H1 (cell line): ENCODE data around the gene MYL11. TPM values are rescaled to one million over a fixed set of nuclear protein-coding genes. Genes with fewer than 3 reads are reported as not detected.

Experiments used
- CTCF ChIA-PET: fragments of 300-600 bp; sonication (Branson Sonifier 250); formaldehyde crosslinking; loops from one replicate; lab custom pipeline; 2021; ENCODE audit not compliant: partially characterized antibody; lab: Charles Lee
- POLR2A ChIA-PET: fragments of 300-600 bp; sonication (Branson Sonifier 250); formaldehyde crosslinking; loops from one replicate; lab custom pipeline; 2021; ENCODE audit warnings: inconsistent platforms; ENCODE audit not compliant: partially characterized antibody; lab: Charles Lee
- DNase-seq, 2 experiments: peaks; one replicate each; pipeline versions ENCODE4 v3.0.0 to v3.0.0-alpha.2; 2010 to 2022; ENCODE audit warnings: low spot score in 2 of 2, low read depth in 1 of 2, mixed read lengths in 1 of 2
- FAIRE-seq: peaks from 2 replicates; lab custom pipeline; 2011; peaks lifted over from hg19 to GRCh38; lab: Jason Lieb, UNC
- H2AFZ ChIP-seq: 2 replicates; pipeline ENCODE4 v1.8.1; 2012; ENCODE audit warnings: low read length, inconsistent platforms
- H2AK5ac ChIP-seq: 2 replicates; pipeline ENCODE4 v1.6.1; 2013; ENCODE audit warnings: low read depth, low read length
- H2BK120ac ChIP-seq: replicated peaks from 2 replicates; pipeline ENCODE3; 2013; ENCODE audit warnings: low read depth, low read length, inconsistent platforms
- H2BK12ac ChIP-seq: 2 replicates; pipeline ENCODE4 v1.6.1; 2013; ENCODE audit warnings: low read depth, low read length
- H2BK15ac ChIP-seq: 2 replicates; pipeline ENCODE4 v1.6.1; 2013; ENCODE audit warnings: low read length
- H2BK20ac ChIP-seq: 2 replicates; pipeline ENCODE4 v1.6.1; 2013; ENCODE audit warnings: low read length
- H2BK5ac ChIP-seq: 2 replicates; pipeline ENCODE4 v1.6.1; 2013; ENCODE audit warnings: low read depth, low read length
- H3K14ac ChIP-seq: 2 replicates; pipeline ENCODE4 v1.6.1; 2013; ENCODE audit warnings: inconsistent platforms; ENCODE audit not compliant: insufficient read length
- H3K18ac ChIP-seq: 2 replicates; pipeline ENCODE4 v1.6.1; 2013; ENCODE audit warnings: low read length; ENCODE audit errors: extremely low read depth
- H3K23ac ChIP-seq: 2 replicates; pipeline ENCODE4 v1.6.1; 2013; ENCODE audit warnings: inconsistent platforms; ENCODE audit not compliant: insufficient read length
- H3K23me2 ChIP-seq: 2 replicates; pipeline ENCODE4 v1.6.1; 2013; ENCODE audit warnings: low read depth, low read length
- H3K27ac ChIP-seq: 2 replicates; pipeline ENCODE4 v1.6.1; 2011; ENCODE audit warnings: low read depth, low read length, inconsistent platforms
- H3K27me3 ChIP-seq, 4 experiments: replicated peaks in 1 of 4; 1 replicate in 1 of 4; 2 replicates in 3 of 4; pipeline versions ENCODE4 v1.6.1 to v1.8.1; 2011 to 2013; ENCODE audit warnings: low read length in 3 of 4, mild to moderate bottlenecking in 3 of 4, inconsistent platforms in 2 of 4, mixed read lengths in 2 of 4, moderate library complexity in 1 of 4; ENCODE audit not compliant: control insufficient read depth in 3 of 4, insufficient read depth in 3 of 4; ENCODE audit errors: extremely low read depth in 1 of 4
- H3K36me3 ChIP-seq, 4 experiments: 2 replicates each; pipeline versions ENCODE4 v1.6.1 to v1.8.1; 2011 to 2013; ENCODE audit warnings: mild to moderate bottlenecking in 4 of 4, low read length in 3 of 4, moderate library complexity in 2 of 4, control low read depth in 1 of 4, inconsistent platforms in 1 of 4; ENCODE audit not compliant: insufficient read depth in 4 of 4, control insufficient read depth in 2 of 4
- H3K4ac ChIP-seq: replicated peaks from 2 replicates; pipeline ENCODE3; 2013; ENCODE audit warnings: low read length, low read depth, mixed read lengths, inconsistent platforms; ENCODE audit not compliant: insufficient read length
- H3K4me1 ChIP-seq, 4 experiments: replicated peaks in 1 of 4; 1 replicate in 1 of 4; 2 replicates in 3 of 4; pipeline versions ENCODE4 v1.6.1 to v1.8.1; 2011 to 2013; ENCODE audit warnings: low read length in 3 of 4, inconsistent platforms in 2 of 4, mixed read lengths in 1 of 4; ENCODE audit not compliant: insufficient read depth in 4 of 4, control insufficient read depth in 3 of 4
- H3K4me2 ChIP-seq, 2 experiments: 2 replicates each; pipeline versions ENCODE4 v1.6.1 to v1.8.1; 2011 to 2013; ENCODE audit warnings: low read depth in 2 of 2, low read length in 2 of 2, control low read depth in 1 of 2, inconsistent platforms in 1 of 2, mild to moderate bottlenecking in 1 of 2; ENCODE audit not compliant: insufficient read depth in 1 of 2
- H3K4me3 ChIP-seq, 4 experiments: fragments of 200-600, 300-600 bp in 1 of 4; sonication (generic), shearing (Covaris generic), sonication (Bioruptor Twin) in 1 of 4; 2 replicates each; pipeline versions ENCODE4 v1.5.1 to v1.8.1; 2011 to 2016; ENCODE audit warnings: low read length in 4 of 4, low read depth in 3 of 4, control low read depth in 2 of 4, inconsistent platforms in 2 of 4, mild to moderate bottlenecking in 2 of 4, mixed read lengths in 1 of 4, moderate library complexity in 1 of 4; ENCODE audit not compliant: insufficient read depth in 2 of 4; ENCODE audit errors: extremely low read depth in 1 of 4
- H3K56ac ChIP-seq: replicated peaks from 2 replicates; pipeline ENCODE3; 2013; ENCODE audit warnings: low read depth, mild to moderate bottlenecking, mixed read lengths, low read length, inconsistent platforms; ENCODE audit not compliant: insufficient read length
- H3K79me1 ChIP-seq: 2 replicates; pipeline ENCODE4 v1.6.1; 2013; ENCODE audit warnings: low read depth, low read length, control low read depth
- H3K79me2 ChIP-seq, 2 experiments: 2 replicates each; pipeline versions ENCODE4 v1.6.1 to v1.8.1; 2012 to 2013; ENCODE audit warnings: low read length in 2 of 2, mild to moderate bottlenecking in 2 of 2, inconsistent platforms in 1 of 2; ENCODE audit not compliant: insufficient read depth in 2 of 2, control insufficient read depth in 1 of 2
- H3K9ac ChIP-seq, 4 experiments: replicated peaks in 1 of 4; 1 replicate in 1 of 4; 2 replicates in 3 of 4; pipeline versions ENCODE4 v1.6.1 to v1.8.1; 2011 to 2013; ENCODE audit warnings: low read depth in 3 of 4, low read length in 3 of 4, control low read depth in 2 of 4, mild to moderate bottlenecking in 2 of 4, moderate library complexity in 2 of 4, inconsistent platforms in 1 of 4; ENCODE audit errors: extremely low read depth in 1 of 4
- H3K9me3 ChIP-seq, 2 experiments: 2 replicates each; pipeline versions ENCODE4 v1.6.1 to v1.8.1; 2012 to 2013; ENCODE audit warnings: mild to moderate bottlenecking in 2 of 2, moderate library complexity in 2 of 2, control low read depth in 1 of 2, inconsistent platforms in 1 of 2, low read depth in 1 of 2, low read length in 1 of 2, mixed read lengths in 1 of 2; ENCODE audit not compliant: insufficient read depth in 2 of 2
- H4K20me1 ChIP-seq, 2 experiments: replicated peaks in 1 of 2; 2 replicates each; pipeline versions ENCODE3 to v1.8.1; 2011 to 2013; ENCODE audit warnings: inconsistent platforms in 2 of 2, low read length in 2 of 2, mild to moderate bottlenecking in 1 of 2; ENCODE audit not compliant: insufficient read depth in 2 of 2, control insufficient read depth in 1 of 2
- H4K5ac ChIP-seq: 2 replicates; pipeline ENCODE4 v1.6.1; 2013; ENCODE audit warnings: low read length, low read depth, mixed read lengths, inconsistent platforms; ENCODE audit not compliant: insufficient read length
- H4K8ac ChIP-seq: 2 replicates; pipeline ENCODE4 v1.8.0; 2013; ENCODE audit warnings: mild to moderate bottlenecking, moderate library complexity, low read length, inconsistent platforms; ENCODE audit not compliant: insufficient read depth; ENCODE audit errors: extremely low read depth
- H4K91ac ChIP-seq: replicated peaks from 2 replicates; pipeline ENCODE3; 2013; ENCODE audit warnings: low read length, mixed read lengths, inconsistent platforms; ENCODE audit not compliant: insufficient read length
- GTF2F1 ChIP-seq: IDR thresholded peaks from 2 replicates; pipeline ENCODE4 v1.6.1; 2012; ENCODE audit warnings: low read depth, low read length, improper control_type of control experiment, borderline replicate concordance
- HDAC2 ChIP-seq, 2 experiments: fragments of 300-600 bp in 1 of 2; sonication (generic) in 1 of 2; IDR thresholded peaks; 2 replicates each; pipeline ENCODE4 v1.6.1; 2011 to 2012; ENCODE audit warnings: low read depth in 2 of 2, low read length in 2 of 2, mild to moderate bottlenecking in 2 of 2, moderate library complexity in 2 of 2, borderline replicate concordance in 1 of 2, inconsistent platforms in 1 of 2
- HDAC6 ChIP-seq: IDR thresholded peaks from one replicate; pipeline ENCODE4 v1.7.1; 2012; ENCODE audit warnings: low read depth, mild to moderate bottlenecking, inconsistent platforms, low read length, moderate library complexity
- RAD21 ChIP-seq, 2 experiments: IDR thresholded peaks in 1 of 2; conservative IDR thresholded peaks in 1 of 2; 2 replicates each; pipeline ENCODE4 v1.6.1; 2011; ENCODE audit warnings: low read depth in 2 of 2, low read length in 2 of 2, improper control_type of control experiment in 1 of 2, inconsistent platforms in 1 of 2, mild to moderate bottlenecking in 1 of 2, moderate library complexity in 1 of 2
- TAF1 ChIP-seq: IDR thresholded peaks from 2 replicates; pipeline ENCODE4 v1.6.1; 2011; ENCODE audit warnings: mild to moderate bottlenecking, low read depth, low read length
- ZNF274 ChIP-seq: IDR thresholded peaks from 2 replicates; pipeline ENCODE4 v1.7.0; 2012; ENCODE audit warnings: low read length, borderline replicate concordance; ENCODE audit errors: extremely low read depth
- WGBS, 2 experiments: shearing (Covaris generic) in 1 of 2; methylation state at CpG; one replicate each; pipeline versions ENCODE4 v1.1.6 to v1.1.7; 2013 to 2015; ENCODE audit warnings: low lambda C conversion rate in 2 of 2, mixed read lengths in 2 of 2, inconsistent platforms in 1 of 2, low coverage in 1 of 2, missing lambda C conversion rate in 1 of 2; ENCODE audit not compliant: insufficient replicate concordance in 2 of 2, insufficient coverage in 1 of 2, insufficient read length in 1 of 2; ENCODE audit errors: extremely low coverage in 1 of 2, missing lambda C conversion rate in 1 of 2; 5-methylcytosine and 5-hydroxymethylcytosine counted together
- polyA plus RNA-seq, 7 experiments: library from polyadenylated mRNA; depleted of rRNA in 3 of 7; stranded (reverse) in 5 of 7; unstranded in 2 of 7; fragments of >200 nt in 5 of 7; fragments of 200-250 nt in 2 of 7; gene quantifications; 1 replicate in 5 of 7; 2 replicates in 1 of 7; 4 replicates in 1 of 7; pipeline versions ENCODE4 v1.2.1 to v1.2.3, GENCODE V29; 2011 to 2013; ENCODE audit warnings: missing spikeins in 2 of 7, mixed read lengths in 2 of 7
- total RNA-seq: library from RNA; stranded (reverse); fragmentation: NEBNext Ultra II Directional; extraction: Animal tissue kit (Norgen Biotek cat#: 25700); gene quantifications from 2 replicates; pipeline ENCODE4 v1.2.1, GENCODE V29; 2021
- TF ChIP-seq, protein P1 (sequence below), 3 experiments: IDR thresholded peaks; 1 replicate in 2 of 3; 2 replicates in 1 of 3; pipeline versions ENCODE4 v1.5.1 to v1.6.1; 2011; ENCODE audit warnings: low read length in 3 of 3, mild to moderate bottlenecking in 3 of 3, inconsistent platforms in 2 of 3, low read depth in 1 of 3, moderate library complexity in 1 of 3; ENCODE audit not compliant: insufficient read depth in 1 of 3; ENCODE audit errors: control extremely low read depth in 1 of 3

Gene MYL11
- total and polyA plus RNA-seq, 2 of the 8 experiments (the other 6 are each of a cell fraction or from before 2014, with no cell fraction given), result 1.2 to 1.4 TPM

DNA sequence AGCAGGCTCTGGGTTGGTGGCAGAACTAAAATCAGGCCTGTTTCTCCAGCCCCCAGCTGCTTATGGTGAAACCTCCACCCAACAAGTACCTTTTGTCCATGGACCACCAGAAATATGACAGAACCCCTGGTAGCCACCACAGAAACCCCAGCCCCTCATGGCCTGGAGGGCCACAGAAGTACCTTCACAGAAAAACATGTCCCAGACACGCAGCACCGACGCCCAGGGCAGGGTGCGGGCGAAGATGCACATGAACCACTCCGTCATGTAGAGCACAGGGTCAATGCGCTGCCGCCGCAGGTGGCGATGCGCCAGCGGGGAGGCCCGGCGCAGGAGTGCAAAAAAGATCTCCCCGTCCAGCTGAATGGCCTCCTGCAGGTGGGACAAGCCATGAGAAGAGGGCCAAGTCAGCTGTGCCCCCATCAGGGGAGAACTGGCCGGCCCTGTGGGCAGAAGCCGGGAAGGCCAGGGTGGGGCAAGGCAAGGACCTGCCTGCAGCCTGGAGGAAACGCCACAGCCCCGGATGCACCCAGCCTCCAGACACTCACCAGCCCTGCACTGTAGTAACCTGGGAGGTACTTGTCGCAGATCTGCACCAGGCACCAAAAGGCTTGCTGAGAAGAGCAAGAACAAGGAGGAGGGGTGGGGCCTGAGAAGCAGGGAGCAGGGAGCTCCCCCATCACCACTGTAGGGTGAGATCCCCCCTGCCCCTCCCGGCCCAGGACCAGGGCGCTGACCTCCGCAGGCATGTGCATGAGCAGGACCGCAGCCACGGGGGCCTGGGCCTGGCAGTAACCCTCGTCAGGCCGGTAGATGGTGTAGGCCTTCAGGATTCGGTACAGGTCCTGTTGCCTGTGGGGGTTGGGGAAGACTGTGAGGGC, 15.4 kb upstream of the MYL11 start:
- Histone ChIP-seq H3K79me2 (peaks cover 0 to 7% of the 10 kb centered on the region in 2 experiments; a peak in 2 of 4 replicates), H3K27me3 (no peaks in the 10 kb centered on the region), H4K91ac (no peak overlapping the region), H3K27ac (no peak overlapping the region), H3K14ac (no peak overlapping the region), H3K9ac (no peak overlapping the region; a peak in 1 of 7 replicates), H2AK5ac (no peak overlapping the region), H2BK120ac (no peak overlapping the region), H2BK20ac (no peak overlapping the region), H3K79me1 (no peaks in the 10 kb centered on the region), H3K56ac (no peak overlapping the region), H4K5ac (no peak overlapping the region), H3K9me3 (no peaks in the 10 kb centered on the region), H3K23ac (no peak overlapping the region), H4K20me1 (peaks cover 0 to 13% of the 10 kb centered on the region in 2 experiments), H4K8ac (peak overlapping the region; percentile 42), H3K4me3 (no peak overlapping the region), H2BK5ac (no peak overlapping the region), H3K23me2 (peaks cover 11% of the 10 kb centered on the region), H2AFZ (no peak overlapping the region), H3K4me1 (peaks cover 0 to 6% (median 4%) of the 10 kb centered on the region in 4 experiments; a peak in 5 of 7 replicates), H3K36me3 (peaks cover 0 to 4% (median 1%) of the 10 kb centered on the region in 4 experiments; a peak in 3 of 8 replicates), H3K18ac (no peak overlapping the region), H3K4me2 (no peak overlapping the region), H2BK15ac (no peak overlapping the region), H2BK12ac (no peak overlapping the region), H3K4ac (no peak overlapping the region)
- DNase-seq (no peak), FAIRE-seq (no peak)
- WGBS, 2 experiments, result 95% methylated on average over 28 of the region's 28 CpGs; no CpG with 5 or more reads in 1 of the 2 experiments
- ChIA-PET CTCF (interaction anchor here (0.6 to 3.2 kb wide), 14 partner anchors 8 to 510 kb away, joined by 3 to 11 read pairs (median 4); partner anchors contain the start of gene ZNF48), POLR2A (interaction anchor here (0.7 to 7.9 kb wide), 8 partner anchors 10 to 257 kb away, joined by 3 to 79 read pairs (median 3); partner anchors contain the start of genes TBC1D10B, ZNF48 and ZNF771)
- no peak for TF ChIP-seq GTF2F1
- TF ChIP-seq, protein P1, sequence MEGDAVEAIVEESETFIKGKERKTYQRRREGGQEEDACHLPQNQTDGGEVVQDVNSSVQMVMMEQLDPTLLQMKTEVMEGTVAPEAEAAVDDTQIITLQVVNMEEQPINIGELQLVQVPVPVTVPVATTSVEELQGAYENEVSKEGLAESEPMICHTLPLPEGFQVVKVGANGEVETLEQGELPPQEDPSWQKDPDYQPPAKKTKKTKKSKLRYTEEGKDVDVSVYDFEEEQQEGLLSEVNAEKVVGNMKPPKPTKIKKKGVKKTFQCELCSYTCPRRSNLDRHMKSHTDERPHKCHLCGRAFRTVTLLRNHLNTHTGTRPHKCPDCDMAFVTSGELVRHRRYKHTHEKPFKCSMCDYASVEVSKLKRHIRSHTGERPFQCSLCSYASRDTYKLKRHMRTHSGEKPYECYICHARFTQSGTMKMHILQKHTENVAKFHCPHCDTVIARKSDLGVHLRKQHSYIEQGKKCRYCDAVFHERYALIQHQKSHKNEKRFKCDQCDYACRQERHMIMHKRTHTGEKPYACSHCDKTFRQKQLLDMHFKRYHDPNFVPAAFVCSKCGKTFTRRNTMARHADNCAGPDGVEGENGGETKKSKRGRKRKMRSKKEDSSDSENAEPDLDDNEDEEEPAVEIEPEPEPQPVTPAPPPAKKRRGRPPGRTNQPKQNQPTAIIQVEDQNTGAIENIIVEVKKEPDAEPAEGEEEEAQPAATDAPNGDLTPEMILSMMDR (IDR thresholded peaks at IDR 0.05; ENCODE audit: control extremely low read depth in 1 of 3, insufficient read depth in 1 of 3, low read depth in 1 of 3, low read length in 3 of 3), result peak in 2 of 3 experiments; percentile 4 to 7; a peak in 3 of 4 replicates
- TF ChIP-seq HDAC2 (IDR thresholded peaks at IDR 0.05; ENCODE audit: borderline replicate concordance in 1 of 2, low read depth in 2 of 2, low read length in 2 of 2), result no peak
- no peak for TF ChIP-seq TAF1
- peak in 1 of 2 experiments; percentile 36; a peak in 2 of 4 replicates for TF ChIP-seq RAD21 (IDR thresholded peaks at IDR 0.05 in 1 of 2, conservative IDR thresholded peaks at IDR 0.05 in 1 of 2; ENCODE audit: low read depth in 2 of 2, low read length in 2 of 2)
- no peak for TF ChIP-seq ZNF274
- TF ChIP-seq HDAC6, result no peak
